DND-41 (cell line): Measurements from ENCODE around the gene TEX9.
A peak's percentile ranks its signal among the peaks of the same experiment; 100 is the strongest.

Experiments used
- ATAC-seq: fragments of 200-7000 bp; cut with Tn5 transposase; 3 replicates; pipeline ENCODE4 v1.9.1; 2021; ENCODE audit warnings: low read depth; ENCODE audit not compliant: insufficient read depth
- DNase-seq: peaks from one replicate; pipeline ENCODE4 v3.0.0-alpha.2; 2020
- H2AFZ ChIP-seq: 2 replicates; pipeline ENCODE4 v1.6.0; 2012; ENCODE audit warnings: low read depth, low read length
- H3K27ac ChIP-seq: 2 replicates; pipeline ENCODE4 v1.5.1; 2012; ENCODE audit warnings: low read length, inconsistent platforms
- H3K27me3 ChIP-seq: fragments of 200-600 bp; sonication (generic); 2 replicates; pipeline ENCODE4 v1.6.0; 2012; ENCODE audit warnings: low read length, mild to moderate bottlenecking, inconsistent platforms; ENCODE audit not compliant: insufficient read depth, poor library complexity
- H3K36me3 ChIP-seq: 2 replicates; pipeline ENCODE4 v1.5.1; 2012; ENCODE audit warnings: low read length, inconsistent platforms; ENCODE audit not compliant: insufficient read depth
- H3K4me1 ChIP-seq: 2 replicates; pipeline ENCODE4 v1.5.1; 2012; ENCODE audit warnings: mild to moderate bottlenecking, low read length; ENCODE audit not compliant: insufficient read depth
- H3K4me2 ChIP-seq: 2 replicates; pipeline ENCODE4 v1.6.0; 2012; ENCODE audit warnings: mild to moderate bottlenecking, moderate library complexity, low read length, inconsistent platforms; ENCODE audit not compliant: insufficient read depth
- H3K4me3 ChIP-seq, 2 experiments: fragments of 200-600 bp in 1 of 2; shearing (Covaris generic) in 1 of 2; 2 replicates each; pipeline ENCODE4 v1.5.1; 2012 to 2016; ENCODE audit warnings: inconsistent platforms in 2 of 2, low read length in 2 of 2, mild to moderate bottlenecking in 2 of 2, low read depth in 1 of 2, moderate library complexity in 1 of 2
- H3K79me2 ChIP-seq: 2 replicates; pipeline ENCODE4 v1.6.0; 2012; ENCODE audit warnings: low read length, inconsistent platforms; ENCODE audit not compliant: insufficient read depth
- H3K9ac ChIP-seq: 2 replicates; pipeline ENCODE4 v1.6.0; 2012; ENCODE audit warnings: low read depth, mild to moderate bottlenecking, inconsistent platforms, low read length, moderate library complexity
- H3K9me3 ChIP-seq: 2 replicates; pipeline ENCODE4 v1.5.1; 2012; ENCODE audit warnings: low read length, moderate library complexity, mild to moderate bottlenecking, inconsistent platforms; ENCODE audit not compliant: insufficient read depth, severe bottlenecking
- H4K20me1 ChIP-seq: 2 replicates; pipeline ENCODE4 v1.6.0; 2012; ENCODE audit warnings: low read length; ENCODE audit not compliant: insufficient read depth
- CTCF ChIP-seq: IDR thresholded peaks from 2 replicates; pipeline ENCODE4 v1.5.1; 2012; ENCODE audit warnings: borderline replicate concordance, low read length, moderate library complexity, mild to moderate bottlenecking; ENCODE audit not compliant: poor library complexity, severe bottlenecking; ENCODE audit errors: extremely low read depth
- EZH2 ChIP-seq: IDR thresholded peaks from 3 replicates; pipeline ENCODE4 v1.6.1; 2012; ENCODE audit warnings: borderline replicate concordance, low read depth, mild to moderate bottlenecking, moderate library complexity, low read length, inconsistent platforms; ENCODE audit not compliant: severe bottlenecking

Gene TEX9

DNA sequence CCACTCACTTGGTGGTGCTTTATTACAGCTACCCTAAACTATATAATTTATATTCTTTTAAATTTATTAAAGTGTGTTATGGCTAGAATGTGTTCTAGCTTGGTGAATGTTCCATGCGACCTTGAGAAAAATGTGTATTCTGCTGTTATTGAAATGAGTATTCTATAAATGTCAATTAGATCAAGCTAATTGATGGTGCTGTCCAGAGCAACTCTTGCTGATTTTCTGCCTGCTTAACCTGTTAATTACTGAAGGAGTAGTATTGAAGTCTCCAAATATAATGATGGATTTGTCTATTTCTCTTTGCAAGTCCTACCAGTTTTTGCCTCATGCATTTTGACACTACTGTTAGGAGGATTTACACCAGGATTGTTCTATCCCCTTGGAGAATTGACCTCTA is 3.2 kb upstream of the TEX9 start:
- Histone ChIP-seq H4K20me1 (no peaks in the 10 kb centered on the region), H3K27me3 (no peaks in the 10 kb centered on the region), H3K4me2 (no peak overlapping the region), H3K9me3 (no peaks in the 10 kb centered on the region), H3K27ac (no peak overlapping the region), H3K4me3 (no peak overlapping the region), H3K9ac (no peak overlapping the region), H2AFZ (no peak overlapping the region), H3K79me2 (no peaks in the 10 kb centered on the region), H3K36me3 (no peaks in the 10 kb centered on the region), H3K4me1 (peaks cover 20% of the 10 kb centered on the region)
- TF ChIP-seq CTCF, result no peak
- no peak for TF ChIP-seq EZH2
- no peak for DNase-seq
- no peak for ATAC-seq

DNA sequence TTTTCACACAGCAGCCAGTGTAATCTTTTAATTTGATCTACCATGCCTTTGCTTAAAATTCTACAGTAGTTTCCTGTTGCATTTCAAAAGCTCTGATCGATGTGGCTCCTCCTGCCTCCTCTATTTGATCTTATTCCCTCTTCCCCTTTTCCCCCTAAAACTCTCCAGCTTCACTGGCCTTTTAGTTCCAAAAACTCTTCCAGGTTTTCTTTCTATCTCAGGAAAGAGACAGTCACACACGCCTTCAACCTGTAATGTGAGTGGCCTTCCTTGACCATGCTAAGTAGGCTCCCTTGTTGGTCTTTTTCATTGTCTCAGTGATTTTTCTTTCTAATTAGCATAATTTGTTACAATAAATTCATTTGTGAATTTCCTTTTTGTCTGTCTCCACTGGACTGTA is 985 bp downstream of the TEX9 start:
- DNase-seq, result no peak
- no peak for ATAC-seq
- Histone ChIP-seq H3K79me2 (no peaks in the 10 kb centered on the region), H3K4me2 (peak overlapping the region; percentile 92), H3K9me3 (no peaks in the 10 kb centered on the region), H3K27me3 (no peaks in the 10 kb centered on the region), H3K27ac (no peak overlapping the region), H3K4me1 (peaks cover 20% of the 10 kb centered on the region), H4K20me1 (no peaks in the 10 kb centered on the region), H3K4me3 (peak overlapping the region in 1 of 2 experiments; percentile 81; a peak in 2 of 4 replicates), H3K36me3 (no peaks in the 10 kb centered on the region), H2AFZ (peak overlapping the region; percentile 90), H3K9ac (no peak overlapping the region)
- TF ChIP-seq CTCF, result no peak
- TF ChIP-seq EZH2, result no peak

DNA sequence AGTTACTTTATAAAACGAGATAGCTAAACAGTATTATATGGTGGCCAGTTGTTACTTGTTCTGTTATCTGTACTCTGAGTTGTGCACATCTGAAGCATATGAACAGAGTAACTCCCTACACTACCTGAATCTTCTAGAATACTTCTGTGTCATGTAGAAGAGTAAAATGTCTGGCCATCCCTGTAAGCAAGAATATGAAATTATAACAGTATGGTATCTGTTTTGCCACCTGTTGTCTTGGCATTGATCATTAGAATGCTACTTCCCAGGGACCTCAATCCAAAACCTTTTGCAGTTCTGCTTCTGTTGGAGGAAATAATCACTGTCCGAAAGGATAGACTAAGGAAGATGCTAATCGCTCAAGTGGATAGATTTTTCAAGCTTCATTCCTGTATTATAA is 1.9 kb downstream of the TEX9 start:
- no peaks in the 10 kb centered on the region for H4K20me1 ChIP-seq
- H2AFZ ChIP-seq, result no peak overlapping the region
- no peak overlapping the region for H3K4me2 ChIP-seq
- no peaks in the 10 kb centered on the region for H3K36me3 ChIP-seq
- no peak overlapping the region for H3K27ac ChIP-seq
- H3K9me3 ChIP-seq, result no peaks in the 10 kb centered on the region
- H3K27me3 ChIP-seq, result no peaks in the 10 kb centered on the region
- H3K9ac ChIP-seq, result no peak overlapping the region
- no peak for DNase-seq
- no peaks in the 10 kb centered on the region for H3K79me2 ChIP-seq
- no peak overlapping the region for H3K4me3 ChIP-seq
- no peak for ATAC-seq
- TF ChIP-seq EZH2 (no peak), CTCF (no peak)
- peaks cover 20% of the 10 kb centered on the region for H3K4me1 ChIP-seq

- no peaks in the 10 kb centered on the region for H3K79me2 ChIP-seq
- no peak for DNase-seq
- no peak overlapping the region for H3K4me3 ChIP-seq
- H3K27me3 ChIP-seq, result no peaks in the 10 kb centered on the region
- no peaks in the 10 kb centered on the region for H3K36me3 ChIP-seq
- H3K4me1 ChIP-seq, result peaks cover 19% of the 10 kb centered on the region
- ATAC-seq, result no peak
- H3K27ac ChIP-seq, result no peak overlapping the region
- TF ChIP-seq EZH2, result no peak
- TF ChIP-seq CTCF, result no peak
- H4K20me1 ChIP-seq, result no peaks in the 10 kb centered on the region
- H3K9ac ChIP-seq, result no peak overlapping the region
- no peaks in the 10 kb centered on the region for H3K9me3 ChIP-seq
- H2AFZ ChIP-seq, result no peak overlapping the region
- no peak overlapping the region for H3K4me2 ChIP-seq
These were observed 4.0 kb downstream of the TEX9 start for GRCh38 chr15:56369234-56369633.
